KBM-7 (cell line): ENCODE measurements around the gene RPL10A.
"Not testable (repeated sequence)": the region's sequence is repeated elsewhere in the genome, so short reads cannot be mapped to it uniquely, and the experiment has no call there.

ENCODE experiments used
- DNase-seq: peaks from one replicate; pipeline ENCODE4 v3.0.0-alpha.2; 2015
- in situ Hi-C: fragments of 300-500 bp; cut with MboI; formaldehyde crosslinking; loops from 2 replicates; pipeline ENCODE4 v1.14.3; 2020; ENCODE audit warnings: low sequenced_read_pairs, low pct_unique_long_range_greater_than_20kb, mixed read lengths

The RPL10A gene

GRCh38 chr6:35499372-35499771 is 31.2 kb downstream of the RPL10A start:
- no peak for DNase-seq
- in situ Hi-C loops, result no loop called here

GRCh38 chr6:35500782-35501181 is 32.6 kb downstream of the RPL10A start:
- DNase-seq, result no peak
- in situ Hi-C loops, result no loop called here

GRCh38 chr6:35501784-35502183 is 33.6 kb downstream of the RPL10A start:
- DNase-seq, result no peak
- in situ Hi-C loops, result no loop called here

GRCh38 chr6:35503534-35503933 is 35.3 kb downstream of the RPL10A start:
- DNase-seq, result no peak
- in situ Hi-C loops, result no loop called here

GRCh38 chr6:35505999-35506412 is 37.8 kb downstream of the RPL10A start:
- in situ Hi-C loops, result no loop called here

GRCh38 chr6:35506536-35506935 is 38.3 kb downstream of the RPL10A start:
- no peak for DNase-seq

More at GRCh38 chr6:35505999-35506412, 37.8 kb downstream of the RPL10A start:
- no peak for DNase-seq

GRCh38 chr6:35507221-35507620 is 39.0 kb downstream of the RPL10A start:
- in situ Hi-C loops, result no loop called here

More at GRCh38 chr6:35506536-35506935, 38.3 kb downstream of the RPL10A start:
- in situ Hi-C loops, result no loop called here

GRCh38 chr6:35508027-35508426 is 39.8 kb downstream of the RPL10A start:
- in situ Hi-C loops, result no loop called here
- DNase-seq, result no peak

More at GRCh38 chr6:35507221-35507620, 39.0 kb downstream of the RPL10A start:
- DNase-seq, result no peak

- no peak for DNase-seq
- in situ Hi-C loops, result no loop called here
Measured at GRCh38 chr6:35508542-35508941, 40.3 kb downstream of the RPL10A start.

- in situ Hi-C loops, result no loop called here
- DNase-seq, result no peak
Measured at GRCh38 chr6:35510916-35511561, 42.8 kb downstream of the RPL10A start.

GRCh38 chr6:35511562-35511941 is 43.4 kb downstream of the RPL10A start:
- DNase-seq, result no peak
- in situ Hi-C loops, result no loop called here

GRCh38 chr6:35512006-35512405 is 43.8 kb downstream of the RPL10A start:
- in situ Hi-C loops, result no loop called here
- DNase-seq, result no peak

- no peak for DNase-seq
- in situ Hi-C loops, result no loop called here
Measured at GRCh38 chr6:35512740-35513139, 44.5 kb downstream of the RPL10A start, which contains the start of gene TULP1. TSS of gene TULP1 (minus strand) at chr6:35512896. CDS start at chr6:35512858, 38 bp downstream.

GRCh38 chr6:35514587-35514986 is 46.4 kb downstream of the RPL10A start:
- no peak for DNase-seq

GRCh38 chr6:35515939-35516338 is 47.7 kb downstream of the RPL10A start:
- DNase-seq, in situ Hi-C loops: not testable (repeated sequence)

More at GRCh38 chr6:35514587-35514986, 46.4 kb downstream of the RPL10A start:
- in situ Hi-C loops, result no loop called here

GRCh38 chr6:35516712-35517111 is 48.5 kb downstream of the RPL10A start:
- in situ Hi-C loops, result no loop called here

GRCh38 chr6:35517978-35518377 is 49.8 kb downstream of the RPL10A start:
- DNase-seq, in situ Hi-C loops: not testable (repeated sequence)

More at GRCh38 chr6:35516712-35517111, 48.5 kb downstream of the RPL10A start:
- DNase-seq, result no peak

GRCh38 chr6:35518566-35519312 is 50.5 kb downstream of the RPL10A start:
- DNase-seq, result no peak
- in situ Hi-C loops, result no loop called here

GRCh38 chr6:35519313-35520015 is 51.3 kb downstream of the RPL10A start:
- in situ Hi-C loops, result no loop called here
- DNase-seq, result no peak
